Astrocyte (in vitro differentiated cells and primary cell): ENCODE data around the gene RUNX1.

Experiments
- EZH2 ChIP-seq: IDR thresholded peaks from 2 replicates; pipeline ENCODE4 v1.6.1; 2012; ENCODE audit warnings: mild to moderate bottlenecking, low read length, inconsistent platforms; ENCODE audit not compliant: insufficient read depth
- TF ChIP-seq, protein P1 (sequence below): IDR thresholded peaks from 2 replicates; pipeline ENCODE4 v1.5.1; 2011; ENCODE audit warnings: low read depth, mild to moderate bottlenecking, inconsistent platforms, low read length, moderate library complexity; ENCODE audit not compliant: insufficient read depth

DNA sequence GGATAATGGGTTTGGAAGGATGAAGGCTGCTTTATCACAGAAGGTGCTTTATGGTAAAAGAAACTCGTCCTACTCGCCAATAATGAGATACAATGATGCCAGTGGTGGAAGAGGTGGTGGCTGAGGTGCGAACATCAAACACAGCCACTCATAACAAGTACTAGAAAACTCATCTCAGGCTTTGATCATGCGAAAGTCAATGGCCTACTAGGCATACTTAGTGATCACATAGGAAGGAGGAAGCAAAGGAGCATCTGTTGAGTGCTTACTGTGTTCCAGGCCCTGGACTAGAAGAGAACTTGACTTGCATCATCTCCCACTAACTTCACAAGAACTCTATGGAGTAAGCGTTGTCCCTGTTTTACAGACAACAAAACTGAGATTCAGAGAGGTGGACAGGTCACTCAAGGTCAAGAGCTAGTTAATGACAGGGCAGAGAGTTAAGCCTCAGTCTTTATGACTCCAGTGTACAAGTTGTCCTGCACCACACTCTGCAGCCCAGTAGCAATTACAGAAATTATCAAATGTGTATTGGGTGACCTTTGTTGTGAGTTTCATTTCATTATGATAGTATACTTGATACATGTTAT lies 33.6 kb downstream of the RUNX1 start:
- TF ChIP-seq, protein P1, sequence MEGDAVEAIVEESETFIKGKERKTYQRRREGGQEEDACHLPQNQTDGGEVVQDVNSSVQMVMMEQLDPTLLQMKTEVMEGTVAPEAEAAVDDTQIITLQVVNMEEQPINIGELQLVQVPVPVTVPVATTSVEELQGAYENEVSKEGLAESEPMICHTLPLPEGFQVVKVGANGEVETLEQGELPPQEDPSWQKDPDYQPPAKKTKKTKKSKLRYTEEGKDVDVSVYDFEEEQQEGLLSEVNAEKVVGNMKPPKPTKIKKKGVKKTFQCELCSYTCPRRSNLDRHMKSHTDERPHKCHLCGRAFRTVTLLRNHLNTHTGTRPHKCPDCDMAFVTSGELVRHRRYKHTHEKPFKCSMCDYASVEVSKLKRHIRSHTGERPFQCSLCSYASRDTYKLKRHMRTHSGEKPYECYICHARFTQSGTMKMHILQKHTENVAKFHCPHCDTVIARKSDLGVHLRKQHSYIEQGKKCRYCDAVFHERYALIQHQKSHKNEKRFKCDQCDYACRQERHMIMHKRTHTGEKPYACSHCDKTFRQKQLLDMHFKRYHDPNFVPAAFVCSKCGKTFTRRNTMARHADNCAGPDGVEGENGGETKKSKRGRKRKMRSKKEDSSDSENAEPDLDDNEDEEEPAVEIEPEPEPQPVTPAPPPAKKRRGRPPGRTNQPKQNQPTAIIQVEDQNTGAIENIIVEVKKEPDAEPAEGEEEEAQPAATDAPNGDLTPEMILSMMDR, result no peak
- TF ChIP-seq EZH2, result no peak
